Measurements from ENCODE around the gene SORL1-AS1.

Gene SORL1-AS1

GRCh38 chr11:121417607-121418006, 35.2 kb downstream of the SORL1-AS1 start:
- TF ChIP-seq GATA2 (IDR thresholded peaks at IDR 0.05; ENCODE audit: low read depth, low read length) = no peak
- no peak for TF ChIP-seq GATA3 (IDR thresholded peaks at IDR 0.05; ENCODE audit: low read depth, low read length)

- TF ChIP-seq GATA3 (IDR thresholded peaks at IDR 0.05; ENCODE audit: low read depth, low read length) = no peak
- no peak for TF ChIP-seq GATA2 (IDR thresholded peaks at IDR 0.05; ENCODE audit: low read depth, low read length)
Observed at GRCh38 chr11:121417055-121417551, 35.7 kb downstream of the SORL1-AS1 start.

- TF ChIP-seq GATA3 (IDR thresholded peaks at IDR 0.05; ENCODE audit: low read depth, low read length) = no peak
- no peak for TF ChIP-seq GATA2 (IDR thresholded peaks at IDR 0.05; ENCODE audit: low read depth, low read length)
Observed at GRCh38 chr11:121415856-121416255, 36.9 kb downstream of the SORL1-AS1 start.

GRCh38 chr11:121414141-121414913, 38.4 kb downstream of the SORL1-AS1 start:
- TF ChIP-seq GATA2 (IDR thresholded peaks at IDR 0.05; ENCODE audit: low read depth, low read length) (no peak), GATA3 (IDR thresholded peaks at IDR 0.05; ENCODE audit: low read depth, low read length) (no peak)

- TF ChIP-seq GATA2 (IDR thresholded peaks at IDR 0.05; ENCODE audit: low read depth, low read length) = no peak
- TF ChIP-seq GATA3 (IDR thresholded peaks at IDR 0.05; ENCODE audit: low read depth, low read length) = no peak
Observed at GRCh38 chr11:121412711-121413415, 39.9 kb downstream of the SORL1-AS1 start.

GRCh38 chr11:121412000-121412587, 40.7 kb downstream of the SORL1-AS1 start:
- TF ChIP-seq GATA2 (IDR thresholded peaks at IDR 0.05; ENCODE audit: low read depth, low read length) = no peak
- TF ChIP-seq GATA3 (IDR thresholded peaks at IDR 0.05; ENCODE audit: low read depth, low read length) = no peak

GRCh38 chr11:121408830-121409229, 43.9 kb downstream of the SORL1-AS1 start:
- TF ChIP-seq GATA3 (IDR thresholded peaks at IDR 0.05; ENCODE audit: low read depth, low read length) = no peak
- no peak for TF ChIP-seq GATA2 (IDR thresholded peaks at IDR 0.05; ENCODE audit: low read depth, low read length)

- TF ChIP-seq GATA2 (IDR thresholded peaks at IDR 0.05; ENCODE audit: low read depth, low read length) = no peak
- TF ChIP-seq GATA3 (IDR thresholded peaks at IDR 0.05; ENCODE audit: low read depth, low read length) = no peak
Observed at GRCh38 chr11:121406291-121406690, 46.5 kb downstream of the SORL1-AS1 start.

- TF ChIP-seq GATA2 (IDR thresholded peaks at IDR 0.05; ENCODE audit: low read depth, low read length) = no peak
- TF ChIP-seq GATA3 (IDR thresholded peaks at IDR 0.05; ENCODE audit: low read depth, low read length) = no peak
Observed at GRCh38 chr11:121405646-121406045, 47.1 kb downstream of the SORL1-AS1 start.

- TF ChIP-seq GATA3 (IDR thresholded peaks at IDR 0.05; ENCODE audit: low read depth, low read length) = no peak
- no peak for TF ChIP-seq GATA2 (IDR thresholded peaks at IDR 0.05; ENCODE audit: low read depth, low read length)
Observed at GRCh38 chr11:121394785-121395184, 58.0 kb downstream of the SORL1-AS1 start.

- TF ChIP-seq GATA2 (IDR thresholded peaks at IDR 0.05; ENCODE audit: low read depth, low read length) = no peak
Observed at GRCh38 chr11:121393855-121394254, 58.9 kb downstream of the SORL1-AS1 start.

GRCh38 chr11:121391914-121392313, 60.9 kb downstream of the SORL1-AS1 start:
- no peak for TF ChIP-seq GATA2 (IDR thresholded peaks at IDR 0.05; ENCODE audit: low read depth, low read length)
- no peak for TF ChIP-seq GATA3 (IDR thresholded peaks at IDR 0.05; ENCODE audit: low read depth, low read length)

- no peak for TF ChIP-seq GATA2 (IDR thresholded peaks at IDR 0.05; ENCODE audit: low read depth, low read length)
- TF ChIP-seq GATA3 (IDR thresholded peaks at IDR 0.05; ENCODE audit: low read depth, low read length) = no peak
Observed at GRCh38 chr11:121389651-121390050, 63.1 kb downstream of the SORL1-AS1 start.
